PC-9 (cell line): ENCODE results near the gene BPI. TPM values are rescaled to one million over a fixed set of nuclear protein-coding genes. Genes with fewer than 3 reads are reported as not detected.

ENCODE experiments used
- BruUV-seq: library from RNA; stranded (reverse); fragments of 400-500 nt; replicated peaks from 2 replicates; lab custom pipeline; 2021; lab: Mats Ljungman, UMichigan
- CTCF ChIA-PET: fragments of 300-600 bp; sonication (Branson Sonifier 250); formaldehyde crosslinking; loops from one replicate; lab custom pipeline; 2022; ENCODE audit warnings: antibody characterized with exemption; lab: Charles Lee
- POLR2A ChIA-PET: fragments of 300-600 bp; sonication (Branson Sonifier 250); formaldehyde crosslinking; loops from one replicate; lab custom pipeline; 2022; ENCODE audit warnings: antibody characterized with exemption; ENCODE audit not compliant: unreplicated experiment; lab: Charles Lee
- DNase-seq, 2 experiments: peaks; one replicate each; pipeline versions ENCODE4 v3.0.0 to v3.0.0-alpha.2; 2015 to 2022; ENCODE audit warnings: mixed read lengths in 1 of 2
- H2AFZ ChIP-seq: fragments of 200-600 bp; sonication (generic); 2 replicates; pipeline ENCODE4 v1.8.1; 2017; ENCODE audit warnings: antibody characterized with exemption
- H3F3A ChIP-seq: fragments of 200-600 bp; sonication (generic); 2 replicates; pipeline ENCODE4 v1.8.1; 2017; ENCODE audit warnings: antibody characterized with exemption, mild to moderate bottlenecking, low read depth; ENCODE audit not compliant: insufficient read depth
- H3K27ac ChIP-seq: fragments of 200-600 bp; sonication (generic); 2 replicates; pipeline ENCODE4 v1.6.1; 2016; ENCODE audit warnings: mixed run types
- H3K27me3 ChIP-seq: fragments of 200-600 bp; sonication (generic); 2 replicates; pipeline ENCODE4 v1.6.1; 2016; ENCODE audit warnings: low read depth, mixed run types; ENCODE audit not compliant: insufficient read depth
- H3K36me3 ChIP-seq: fragments of 200-600 bp; sonication (generic); 2 replicates; pipeline ENCODE4 v1.6.1; 2016; ENCODE audit warnings: low read depth, mixed run types
- H3K4me1 ChIP-seq: fragments of 200-600 bp; sonication (generic); replicated peaks from 2 replicates; pipeline ENCODE4 v1.6.1; 2016; ENCODE audit warnings: mixed run types; ENCODE audit not compliant: insufficient read depth
- H3K4me2 ChIP-seq: fragments of 200-600 bp; sonication (generic); 2 replicates; pipeline ENCODE4 v1.6.1; 2017; ENCODE audit warnings: mixed run types
- H3K4me3 ChIP-seq: fragments of 200-600 bp; sonication (generic); 2 replicates; pipeline ENCODE4 v1.6.1; 2016; ENCODE audit warnings: mixed run types
- H3K79me2 ChIP-seq: fragments of 200-600 bp; sonication (generic); 2 replicates; pipeline ENCODE4 v1.6.1; 2017; ENCODE audit warnings: low read depth, mixed run types
- H3K9me2 ChIP-seq: fragments of 200-600 bp; sonication (generic); 2 replicates; pipeline ENCODE4 v1.8.1; 2017; ENCODE audit warnings: mild to moderate bottlenecking; ENCODE audit not compliant: insufficient read depth
- H3K9me3 ChIP-seq: fragments of 200-600 bp; sonication (generic); 2 replicates; pipeline ENCODE4 v1.8.1; 2016; ENCODE audit warnings: low read depth; ENCODE audit not compliant: insufficient read depth
- H4K20me1 ChIP-seq: fragments of 200-600 bp; sonication (generic); 2 replicates; pipeline ENCODE4 v1.8.1; 2017; ENCODE audit not compliant: insufficient read depth
- EZH2 ChIP-seq: fragments of 200-600 bp; sonication (generic); IDR thresholded peaks from 2 replicates; pipeline ENCODE4 v1.8.0; 2017; ENCODE audit warnings: antibody characterized with exemption, low read depth
- intact Hi-C: fragments of 100-400 bp; cut with micrococcal nuclease; formaldehyde crosslinking; loops from one replicate; pipeline ENCODE4 v1.10.0; 2022; ENCODE audit not compliant: unreplicated experiment
- total RNA-seq: library from RNA; stranded (reverse); gene quantifications from 2 replicates; pipeline ENCODE4 v1.2.3, GENCODE V29; 2021
- TF ChIP-seq, protein P1 (sequence below): fragments of 200-600 bp; sonication (generic); conservative IDR thresholded peaks from 2 replicates; pipeline ENCODE4 v1.6.1; 2017; ENCODE audit warnings: mixed run types, antibody characterized with exemption, mild to moderate bottlenecking, moderate library complexity

Gene BPI
- total RNA-seq, 1 experiment from 2014 or later: not detected

DNA sequence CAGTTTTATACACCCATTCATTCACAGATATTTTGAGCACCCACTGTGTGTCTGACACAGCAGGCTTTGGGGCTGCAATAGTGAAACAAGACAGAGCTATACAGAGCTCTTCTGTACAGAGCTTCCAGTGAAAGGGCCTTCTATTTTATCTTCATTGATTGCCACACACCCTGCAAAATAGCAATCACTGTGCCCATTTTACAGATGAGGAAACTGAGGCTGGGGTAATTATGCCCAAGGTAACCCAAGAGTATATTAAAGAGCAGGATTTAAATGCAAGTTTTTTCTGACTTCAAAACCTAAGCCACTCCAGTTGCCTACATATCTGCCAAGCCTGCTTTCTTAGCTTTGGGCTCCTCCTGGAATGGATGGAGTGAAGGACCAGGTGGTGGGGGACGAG, 4.5 kb downstream of the BPI start:
- H2AFZ ChIP-seq: no peak overlapping the region
- ChIA-PET CTCF (no interaction called here), POLR2A (no interaction called here)
- H3K9me3 ChIP-seq: no peaks in the 10 kb centered on the region
- H3K27me3 ChIP-seq: peaks cover 37% of the 10 kb centered on the region
- no peaks in the 10 kb centered on the region for H3K79me2 ChIP-seq
- TF ChIP-seq, protein P1, sequence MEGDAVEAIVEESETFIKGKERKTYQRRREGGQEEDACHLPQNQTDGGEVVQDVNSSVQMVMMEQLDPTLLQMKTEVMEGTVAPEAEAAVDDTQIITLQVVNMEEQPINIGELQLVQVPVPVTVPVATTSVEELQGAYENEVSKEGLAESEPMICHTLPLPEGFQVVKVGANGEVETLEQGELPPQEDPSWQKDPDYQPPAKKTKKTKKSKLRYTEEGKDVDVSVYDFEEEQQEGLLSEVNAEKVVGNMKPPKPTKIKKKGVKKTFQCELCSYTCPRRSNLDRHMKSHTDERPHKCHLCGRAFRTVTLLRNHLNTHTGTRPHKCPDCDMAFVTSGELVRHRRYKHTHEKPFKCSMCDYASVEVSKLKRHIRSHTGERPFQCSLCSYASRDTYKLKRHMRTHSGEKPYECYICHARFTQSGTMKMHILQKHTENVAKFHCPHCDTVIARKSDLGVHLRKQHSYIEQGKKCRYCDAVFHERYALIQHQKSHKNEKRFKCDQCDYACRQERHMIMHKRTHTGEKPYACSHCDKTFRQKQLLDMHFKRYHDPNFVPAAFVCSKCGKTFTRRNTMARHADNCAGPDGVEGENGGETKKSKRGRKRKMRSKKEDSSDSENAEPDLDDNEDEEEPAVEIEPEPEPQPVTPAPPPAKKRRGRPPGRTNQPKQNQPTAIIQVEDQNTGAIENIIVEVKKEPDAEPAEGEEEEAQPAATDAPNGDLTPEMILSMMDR: no peak
- TF ChIP-seq EZH2: no peak
- no peak for DNase-seq
- H3K4me1 ChIP-seq: no peaks in the 10 kb centered on the region
- H3K27ac ChIP-seq: no peak overlapping the region
- no TSS peak for BruUV-seq
- intact Hi-C loops: loop anchor here (5.0 kb wide), 1 partner anchor 76 kb away; no protein-coding TSS in a partner anchor
- no peaks in the 10 kb centered on the region for H4K20me1 ChIP-seq
- no peak overlapping the region for H3K4me2 ChIP-seq
- H3K36me3 ChIP-seq: no peaks in the 10 kb centered on the region
- 0 out of 2 replicates have a peak, but pooled peaks cover under 1% of the 10 kb centered on the region for H3F3A ChIP-seq
- H3K4me3 ChIP-seq: no peak overlapping the region
- no peaks in the 10 kb centered on the region for H3K9me2 ChIP-seq

DNA sequence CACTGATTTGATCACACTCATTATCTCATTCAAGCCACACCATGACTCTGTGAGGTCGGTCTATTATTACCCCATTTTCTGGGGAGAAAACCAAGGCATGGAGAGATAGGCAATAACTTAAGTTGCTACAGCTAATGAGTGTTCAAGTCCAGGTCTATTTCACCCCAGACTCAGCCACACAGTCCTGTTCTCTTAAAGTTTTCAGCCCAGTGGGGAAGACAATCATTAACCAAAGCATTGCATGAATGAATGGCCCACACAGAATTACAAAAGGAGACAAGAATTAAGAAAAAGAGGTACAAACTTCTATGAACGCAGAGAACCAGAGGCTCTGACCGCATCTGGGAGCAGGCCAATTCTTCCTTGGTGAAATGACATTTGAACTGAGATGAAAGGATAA, 7.1 kb downstream of the BPI start:
- ChIA-PET CTCF (no interaction called here), POLR2A (no interaction called here)
- intact Hi-C loops: no loop called here
- Histone ChIP-seq H3K27ac (no peak overlapping the region), H3K79me2 (no peaks in the 10 kb centered on the region), H3K36me3 (no peaks in the 10 kb centered on the region), H4K20me1 (no peaks in the 10 kb centered on the region), H3K4me2 (no peak overlapping the region), H3K4me1 (no peaks in the 10 kb centered on the region), H3K9me2 (no peaks in the 10 kb centered on the region), H3F3A (no peaks in the 10 kb centered on the region), H3K4me3 (no peak overlapping the region), H3K9me3 (no peaks in the 10 kb centered on the region), H2AFZ (no peak overlapping the region), H3K27me3 (peaks cover 38% of the 10 kb centered on the region)
- TF ChIP-seq, protein P1: no peak
- TF ChIP-seq EZH2: no peak
- no peak for DNase-seq
- no TSS peak for BruUV-seq

DNA sequence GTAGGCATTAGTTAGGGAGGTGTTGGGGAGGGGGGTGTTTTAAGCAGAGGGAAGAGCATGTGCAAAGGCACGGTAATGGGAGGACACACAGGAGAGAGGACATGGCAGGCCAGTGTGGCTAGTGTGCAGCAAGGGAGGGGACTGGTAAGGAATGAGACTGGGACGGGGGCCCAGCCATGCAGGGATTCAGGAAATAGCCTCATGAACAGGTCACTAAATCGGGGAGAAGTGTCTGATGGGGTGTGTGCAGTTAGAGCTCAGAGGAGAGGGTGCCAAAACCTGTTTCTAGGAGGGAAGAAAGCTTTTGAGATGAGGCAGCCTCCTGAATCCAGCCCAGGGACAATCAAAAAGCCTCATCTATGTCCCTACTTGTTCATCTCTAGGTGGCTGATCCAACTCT, 7.5 kb downstream of the BPI start:
- Histone ChIP-seq H4K20me1 (no peaks in the 10 kb centered on the region), H2AFZ (no peak overlapping the region), H3K4me1 (no peaks in the 10 kb centered on the region), H3K4me2 (no peak overlapping the region), H3K4me3 (no peak overlapping the region), H3F3A (no peaks in the 10 kb centered on the region), H3K27me3 (peaks cover 42% of the 10 kb centered on the region), H3K36me3 (no peaks in the 10 kb centered on the region), H3K27ac (no peak overlapping the region), H3K9me2 (no peaks in the 10 kb centered on the region), H3K9me3 (no peaks in the 10 kb centered on the region), H3K79me2 (no peaks in the 10 kb centered on the region)
- TF ChIP-seq, protein P1: no peak
- TF ChIP-seq EZH2: no peak
- POLR2A ChIA-PET: no interaction called here
- intact Hi-C loops: no loop called here
- DNase-seq: no peak
- CTCF ChIA-PET: no interaction called here
- BruUV-seq: no TSS peak
